SU-DHL-6 (cell line): ENCODE measurements around the gene TRAPPC10.

Source experiments
- EZH2phosphoT487 ChIP-seq: fragments of 200-600 bp; sonication (generic), shearing (Covaris generic); conservative IDR thresholded peaks from 2 replicates; pipeline ENCODE4 v1.6.1; 2018; ENCODE audit warnings: mild to moderate bottlenecking, antibody characterized with exemption, low read length, moderate library complexity, mixed read lengths
- TF ChIP-seq, protein P1 (sequence below): fragments of 200-600 bp; sonication (generic); IDR thresholded peaks from one replicate; pipeline ENCODE4 v1.5.1; 2017; ENCODE audit warnings: antibody characterized with exemption, mild to moderate bottlenecking, low read length, moderate library complexity; ENCODE audit not compliant: insufficient read depth, poor library complexity, severe bottlenecking

DNA sequence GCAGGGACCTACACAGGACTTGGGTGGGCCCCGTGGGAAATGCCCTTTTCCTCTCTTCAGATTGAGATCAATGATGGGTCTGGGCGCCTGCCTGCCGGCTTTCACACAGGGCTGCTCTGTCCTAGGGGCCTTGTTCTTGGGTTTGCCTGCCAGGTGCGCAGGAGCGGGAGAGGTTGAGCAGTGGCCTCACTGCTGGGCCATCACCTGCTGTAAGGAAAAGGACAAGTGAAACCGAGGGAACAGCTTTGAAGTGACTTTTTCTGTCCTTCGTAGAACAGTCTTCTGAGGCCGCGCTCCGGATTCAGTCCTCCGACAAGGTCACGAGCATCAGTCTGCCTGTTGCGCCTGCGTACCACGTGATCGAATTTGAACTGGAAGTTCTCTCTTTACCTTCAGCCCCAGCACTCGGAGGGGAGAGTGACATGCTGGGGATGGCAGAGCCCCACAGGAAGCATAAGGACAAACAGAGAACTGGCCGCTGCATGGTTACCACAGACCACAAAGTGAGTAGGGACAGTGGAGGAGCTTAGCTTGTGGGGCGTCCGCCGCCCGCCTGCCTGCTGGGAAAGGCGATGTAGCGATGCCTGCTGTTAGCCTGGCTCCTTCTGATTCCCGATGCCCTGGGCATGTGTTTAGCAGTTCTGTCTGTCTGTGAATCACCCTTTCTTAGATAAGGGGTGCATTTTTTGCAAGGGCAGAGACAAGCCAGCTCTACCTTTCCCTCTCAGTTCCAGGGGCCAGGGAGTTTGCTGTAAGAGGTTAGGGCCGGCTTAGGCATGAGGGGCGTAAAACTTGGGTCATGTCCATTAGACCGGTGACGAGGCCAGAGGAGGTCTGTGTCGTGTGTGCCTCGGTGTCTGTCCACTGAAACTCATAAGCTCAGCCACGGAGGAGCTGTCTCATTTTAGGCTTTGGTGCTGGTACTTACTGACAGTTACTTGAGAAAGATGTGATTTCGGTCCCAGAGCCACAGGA is 75.6 kb downstream of the TRAPPC10 start:
- no peak for TF ChIP-seq EZH2phosphoT487
- TF ChIP-seq, protein P1, sequence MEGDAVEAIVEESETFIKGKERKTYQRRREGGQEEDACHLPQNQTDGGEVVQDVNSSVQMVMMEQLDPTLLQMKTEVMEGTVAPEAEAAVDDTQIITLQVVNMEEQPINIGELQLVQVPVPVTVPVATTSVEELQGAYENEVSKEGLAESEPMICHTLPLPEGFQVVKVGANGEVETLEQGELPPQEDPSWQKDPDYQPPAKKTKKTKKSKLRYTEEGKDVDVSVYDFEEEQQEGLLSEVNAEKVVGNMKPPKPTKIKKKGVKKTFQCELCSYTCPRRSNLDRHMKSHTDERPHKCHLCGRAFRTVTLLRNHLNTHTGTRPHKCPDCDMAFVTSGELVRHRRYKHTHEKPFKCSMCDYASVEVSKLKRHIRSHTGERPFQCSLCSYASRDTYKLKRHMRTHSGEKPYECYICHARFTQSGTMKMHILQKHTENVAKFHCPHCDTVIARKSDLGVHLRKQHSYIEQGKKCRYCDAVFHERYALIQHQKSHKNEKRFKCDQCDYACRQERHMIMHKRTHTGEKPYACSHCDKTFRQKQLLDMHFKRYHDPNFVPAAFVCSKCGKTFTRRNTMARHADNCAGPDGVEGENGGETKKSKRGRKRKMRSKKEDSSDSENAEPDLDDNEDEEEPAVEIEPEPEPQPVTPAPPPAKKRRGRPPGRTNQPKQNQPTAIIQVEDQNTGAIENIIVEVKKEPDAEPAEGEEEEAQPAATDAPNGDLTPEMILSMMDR = no peak
